C4-2B (cell line): ENCODE data around the gene PILRB.

Source experiments
- ZFX ChIP-seq: fragments of 450-650 bp; IDR thresholded peaks from 2 replicates; pipeline ENCODE4 v1.6.1; 2017
- TF ChIP-seq, protein P1 (sequence below): fragments of 450-650 bp; conservative IDR thresholded peaks from 2 replicates; pipeline ENCODE4 v1.5.1; 2017; ENCODE audit warnings: mild to moderate bottlenecking

DNA sequence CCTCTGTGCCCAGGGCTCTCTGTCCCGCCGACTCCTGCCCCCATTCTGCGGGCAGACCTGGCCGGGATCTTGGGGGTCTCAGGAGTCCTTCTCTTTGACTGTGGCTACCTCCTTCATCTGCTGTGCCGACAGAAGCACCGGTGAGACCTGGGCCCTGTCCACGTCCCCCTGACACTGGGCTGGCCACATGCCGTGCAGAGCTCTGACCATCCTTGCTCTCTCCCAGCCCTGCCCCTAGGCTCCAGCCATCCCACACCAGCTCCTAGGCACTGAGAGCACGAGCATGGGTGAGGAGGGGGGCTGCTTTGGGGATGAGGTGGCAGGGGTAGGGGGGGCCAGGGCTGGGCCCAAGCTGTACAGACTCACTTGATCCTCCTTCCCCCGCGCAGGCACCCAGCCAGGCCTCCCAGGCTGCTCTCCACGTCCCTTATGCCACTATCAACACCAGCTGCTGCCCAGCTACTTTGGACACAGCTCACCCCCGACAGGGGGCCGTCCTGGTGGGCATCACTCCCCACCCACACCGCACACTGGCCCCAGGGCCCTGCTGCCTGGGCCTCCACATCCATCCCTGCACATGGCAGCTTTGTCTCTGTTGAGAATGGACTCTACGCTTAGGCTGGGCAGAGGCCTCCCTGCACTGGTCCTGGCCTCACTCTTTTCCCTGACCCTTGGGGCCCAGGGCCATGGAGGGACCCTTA, 4.8 kb upstream of the PILRB start:
- TF ChIP-seq, protein P1, sequence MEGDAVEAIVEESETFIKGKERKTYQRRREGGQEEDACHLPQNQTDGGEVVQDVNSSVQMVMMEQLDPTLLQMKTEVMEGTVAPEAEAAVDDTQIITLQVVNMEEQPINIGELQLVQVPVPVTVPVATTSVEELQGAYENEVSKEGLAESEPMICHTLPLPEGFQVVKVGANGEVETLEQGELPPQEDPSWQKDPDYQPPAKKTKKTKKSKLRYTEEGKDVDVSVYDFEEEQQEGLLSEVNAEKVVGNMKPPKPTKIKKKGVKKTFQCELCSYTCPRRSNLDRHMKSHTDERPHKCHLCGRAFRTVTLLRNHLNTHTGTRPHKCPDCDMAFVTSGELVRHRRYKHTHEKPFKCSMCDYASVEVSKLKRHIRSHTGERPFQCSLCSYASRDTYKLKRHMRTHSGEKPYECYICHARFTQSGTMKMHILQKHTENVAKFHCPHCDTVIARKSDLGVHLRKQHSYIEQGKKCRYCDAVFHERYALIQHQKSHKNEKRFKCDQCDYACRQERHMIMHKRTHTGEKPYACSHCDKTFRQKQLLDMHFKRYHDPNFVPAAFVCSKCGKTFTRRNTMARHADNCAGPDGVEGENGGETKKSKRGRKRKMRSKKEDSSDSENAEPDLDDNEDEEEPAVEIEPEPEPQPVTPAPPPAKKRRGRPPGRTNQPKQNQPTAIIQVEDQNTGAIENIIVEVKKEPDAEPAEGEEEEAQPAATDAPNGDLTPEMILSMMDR: no peak
- no peak for TF ChIP-seq ZFX
